ENCODE data around the gene C6orf163.
A peak's percentile ranks its signal among the peaks of the same experiment; 100 is the strongest.
"Not testable (repeated sequence)": the region's sequence is repeated elsewhere in the genome, so short reads cannot be mapped to it uniquely, and the experiment has no call there.

The C6orf163 gene

GRCh38 chr6:87323880-87324279 is 20.7 kb upstream of the C6orf163 start:
- not testable (repeated sequence) for H3K18ac ChIP-seq (ENCODE audit: low read depth in 1 of 2, low read length in 2 of 2); H3K4me1 ChIP-seq (ENCODE audit: control insufficient read depth, insufficient read depth, low read depth, low read length); H3K9me3 ChIP-seq (ENCODE audit: control insufficient read depth, low read length); H4K8ac ChIP-seq (ENCODE audit: low read length); H3K23ac ChIP-seq (ENCODE audit: low read length in 2 of 2); H2BK5ac ChIP-seq (ENCODE audit: low read depth, low read length, poor library complexity, severe bottlenecking); H3K4me2 ChIP-seq (ENCODE audit: low read length, poor library complexity, severe bottlenecking); H3K9ac ChIP-seq (ENCODE audit: low read length); H2AK5ac ChIP-seq (ENCODE audit: low read length, severe bottlenecking); H3K14ac ChIP-seq (ENCODE audit: low read length in 2 of 2); H2AFZ ChIP-seq (ENCODE audit: low read depth, low read length); H3K36me3 ChIP-seq (ENCODE audit: control insufficient read depth in 1 of 2, insufficient read depth in 2 of 2, low read depth in 1 of 2, low read length in 2 of 2); H3K4ac ChIP-seq (ENCODE audit: low read depth in 1 of 2, low read length in 2 of 2); H2BK120ac ChIP-seq (ENCODE audit: low read depth, low read length); H3K79me1 ChIP-seq (replicated peaks; ENCODE audit: low read length, poor library complexity, severe bottlenecking); DNase-seq; H3K27ac ChIP-seq (ENCODE audit: low read length, poor library complexity, severe bottlenecking); H3K27me3 ChIP-seq (ENCODE audit: control insufficient read depth in 1 of 2, insufficient read depth in 1 of 2, low read length in 2 of 2); H3K4me3 ChIP-seq (ENCODE audit: insufficient read depth in 1 of 2, low read depth in 1 of 2, low read length in 2 of 2); H2BK15ac ChIP-seq (ENCODE audit: low read depth, poor library complexity, severe bottlenecking); H4K91ac ChIP-seq (ENCODE audit: low read length); H2BK12ac ChIP-seq (ENCODE audit: low read length in 2 of 2)
- WGBS: 100% methylated on average over 1 of the region's 1 CpG

- Histone ChIP-seq H3K79me1 (replicated peaks; ENCODE audit: low read length, poor library complexity, severe bottlenecking) (peaks cover 18% of the 10 kb centered on the region), H3K9me3 (ENCODE audit: control insufficient read depth, low read length) (no peaks in the 10 kb centered on the region), H3K4me1 (ENCODE audit: control insufficient read depth, insufficient read depth, low read depth, low read length) (peaks cover 1% of the 10 kb centered on the region), H2BK120ac (ENCODE audit: low read depth, low read length) (no peak overlapping the region), H3K18ac (ENCODE audit: low read depth in 1 of 2, low read length in 2 of 2) (no peak overlapping the region), H3K36me3 (ENCODE audit: control insufficient read depth in 1 of 2, insufficient read depth in 2 of 2, low read depth in 1 of 2, low read length in 2 of 2) (no peaks in the 10 kb centered on the region), H2AK5ac (ENCODE audit: low read length, severe bottlenecking) (no peak overlapping the region), H3K14ac (ENCODE audit: low read length in 2 of 2) (no peak overlapping the region), H3K4me2 (ENCODE audit: low read length, poor library complexity, severe bottlenecking) (no peak overlapping the region), H3K9ac (ENCODE audit: low read length) (no peak overlapping the region), H2AFZ (ENCODE audit: low read depth, low read length) (no peak overlapping the region), H2BK5ac (ENCODE audit: low read depth, low read length, poor library complexity, severe bottlenecking) (no peak overlapping the region), H3K27me3 (ENCODE audit: control insufficient read depth in 1 of 2, insufficient read depth in 1 of 2, low read length in 2 of 2) (no peaks in the 10 kb centered on the region), H3K4me3 (ENCODE audit: insufficient read depth in 1 of 2, low read depth in 1 of 2, low read length in 2 of 2) (no peak overlapping the region), H3K23ac (ENCODE audit: low read length in 2 of 2) (no peak overlapping the region), H4K8ac (ENCODE audit: low read length) (no peak overlapping the region), H4K91ac (ENCODE audit: low read length) (no peak overlapping the region), H3K27ac (ENCODE audit: low read length, poor library complexity, severe bottlenecking) (no peak overlapping the region), H3K4ac (ENCODE audit: low read depth in 1 of 2, low read length in 2 of 2) (no peak overlapping the region), H2BK12ac (ENCODE audit: low read length in 2 of 2) (no peak overlapping the region), H2BK15ac (ENCODE audit: low read depth, poor library complexity, severe bottlenecking) (no peak overlapping the region)
- no peak for DNase-seq
Observed at GRCh38 chr6:87330961-87331360, 13.7 kb upstream of the C6orf163 start.

- Histone ChIP-seq H3K36me3 (ENCODE audit: control insufficient read depth in 1 of 2, insufficient read depth in 2 of 2, low read depth in 1 of 2, low read length in 2 of 2) (no peaks in the 10 kb centered on the region), H3K9ac (ENCODE audit: low read length) (no peak overlapping the region), H4K8ac (ENCODE audit: low read length) (no peak overlapping the region), H3K9me3 (ENCODE audit: control insufficient read depth, low read length) (no peaks in the 10 kb centered on the region), H3K27ac (ENCODE audit: low read length, poor library complexity, severe bottlenecking) (no peak overlapping the region), H3K79me1 (replicated peaks; ENCODE audit: low read length, poor library complexity, severe bottlenecking) (peaks cover 22% of the 10 kb centered on the region), H3K4me2 (ENCODE audit: low read length, poor library complexity, severe bottlenecking) (no peak overlapping the region), H2AFZ (ENCODE audit: low read depth, low read length) (no peak overlapping the region), H2BK15ac (ENCODE audit: low read depth, poor library complexity, severe bottlenecking) (no peak overlapping the region), H3K18ac (ENCODE audit: low read depth in 1 of 2, low read length in 2 of 2) (no peak overlapping the region), H3K4me1 (ENCODE audit: control insufficient read depth, insufficient read depth, low read depth, low read length) (peaks cover 3% of the 10 kb centered on the region), H3K4me3 (ENCODE audit: insufficient read depth in 1 of 2, low read depth in 1 of 2, low read length in 2 of 2) (no peak overlapping the region), H4K91ac (ENCODE audit: low read length) (no peak overlapping the region), H2BK120ac (ENCODE audit: low read depth, low read length) (no peak overlapping the region), H3K4ac (ENCODE audit: low read depth in 1 of 2, low read length in 2 of 2) (no peak overlapping the region), H2BK5ac (ENCODE audit: low read depth, low read length, poor library complexity, severe bottlenecking) (no peak overlapping the region), H2AK5ac (ENCODE audit: low read length, severe bottlenecking) (no peak overlapping the region), H2BK12ac (ENCODE audit: low read length in 2 of 2) (no peak overlapping the region), H3K27me3 (ENCODE audit: control insufficient read depth in 1 of 2, insufficient read depth in 1 of 2, low read length in 2 of 2) (no peaks in the 10 kb centered on the region), H3K23ac (ENCODE audit: low read length in 2 of 2) (no peak overlapping the region), H3K14ac (ENCODE audit: low read length in 2 of 2) (no peak overlapping the region)
- no peak for DNase-seq
- WGBS: 37% methylated on average over 5 of the region's 5 CpGs
Observed at GRCh38 chr6:87333033-87333432, 11.6 kb upstream of the C6orf163 start.

DNA sequence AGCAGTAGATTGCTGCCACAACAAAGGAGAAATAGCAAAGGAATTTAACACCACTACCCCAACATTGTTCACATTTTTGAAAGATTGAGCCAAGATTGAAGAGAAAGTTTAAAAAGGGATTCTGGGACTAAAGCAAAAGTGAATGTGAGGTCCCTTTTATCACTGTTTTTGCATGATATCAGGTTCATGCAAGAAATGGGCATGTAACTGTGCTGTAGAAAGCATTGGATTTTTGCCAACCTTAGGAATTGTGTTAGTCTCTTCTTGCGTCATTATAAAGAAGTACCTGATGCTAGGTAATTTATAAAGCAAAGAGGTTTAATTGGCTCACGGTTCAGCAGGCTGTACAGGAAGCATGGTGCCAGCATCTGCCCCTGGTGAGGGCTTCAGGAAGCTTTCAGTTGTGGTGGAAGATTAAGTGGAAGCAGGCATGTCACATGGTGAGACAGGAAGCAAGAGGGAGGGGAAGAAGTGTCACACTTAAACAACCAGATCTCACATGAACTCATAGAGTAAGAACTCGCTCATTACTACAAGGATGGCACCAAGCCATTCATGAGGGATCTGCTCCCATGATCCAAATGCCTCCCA is 10.9 kb upstream of the C6orf163 start:
- peak overlapping the region in 1 of 2 experiments; percentile 19 for H3K4me3 ChIP-seq (ENCODE audit: insufficient read depth in 1 of 2, low read depth in 1 of 2, low read length in 2 of 2)
- H4K8ac ChIP-seq (ENCODE audit: low read length): no peak overlapping the region
- no peak overlapping the region for H3K4ac ChIP-seq (ENCODE audit: low read depth in 1 of 2, low read length in 2 of 2)
- peak; percentile 42 for DNase-seq
- H3K27ac ChIP-seq (ENCODE audit: low read length, poor library complexity, severe bottlenecking): no peak overlapping the region
- no peak overlapping the region for H3K18ac ChIP-seq (ENCODE audit: low read depth in 1 of 2, low read length in 2 of 2)
- H3K4me1 ChIP-seq (ENCODE audit: control insufficient read depth, insufficient read depth, low read depth, low read length): peaks cover 3% of the 10 kb centered on the region
- H2BK15ac ChIP-seq (ENCODE audit: low read depth, poor library complexity, severe bottlenecking): no peak overlapping the region
- H3K14ac ChIP-seq (ENCODE audit: low read length in 2 of 2): no peak overlapping the region
- H2BK5ac ChIP-seq (ENCODE audit: low read depth, low read length, poor library complexity, severe bottlenecking): no peak overlapping the region
- peak overlapping the region in 1 of 2 experiments; percentile 78 for H3K23ac ChIP-seq (ENCODE audit: low read length in 2 of 2)
- H2AK5ac ChIP-seq (ENCODE audit: low read length, severe bottlenecking): no peak overlapping the region
- no peak overlapping the region for H3K4me2 ChIP-seq (ENCODE audit: low read length, poor library complexity, severe bottlenecking)
- no peaks in the 10 kb centered on the region for H3K36me3 ChIP-seq (ENCODE audit: control insufficient read depth in 1 of 2, insufficient read depth in 2 of 2, low read depth in 1 of 2, low read length in 2 of 2)
- 51% methylated on average over 3 of the region's 3 CpGs for WGBS
- H3K79me1 ChIP-seq (replicated peaks; ENCODE audit: low read length, poor library complexity, severe bottlenecking): peaks cover 22% of the 10 kb centered on the region
- H2BK120ac ChIP-seq (ENCODE audit: low read depth, low read length): no peak overlapping the region
- H2BK12ac ChIP-seq (ENCODE audit: low read length in 2 of 2): no peak overlapping the region
- H4K91ac ChIP-seq (ENCODE audit: low read length): no peak overlapping the region
- no peak overlapping the region for H2AFZ ChIP-seq (ENCODE audit: low read depth, low read length)
- H3K9me3 ChIP-seq (ENCODE audit: control insufficient read depth, low read length): no peaks in the 10 kb centered on the region
- no peak overlapping the region for H3K9ac ChIP-seq (ENCODE audit: low read length)
- H3K27me3 ChIP-seq (ENCODE audit: control insufficient read depth in 1 of 2, insufficient read depth in 1 of 2, low read length in 2 of 2): no peaks in the 10 kb centered on the region
